K562 (cell line): ENCODE results near the gene PRXL2A. TPM values are rescaled to one million over a fixed set of nuclear protein-coding genes. Genes with fewer than 3 reads are reported as not detected.

Experiments used
- BRF1 ChIP-seq: IDR thresholded peaks from 3 replicates; pipeline ENCODE4 v1.6.1; 2011; ENCODE audit warnings: borderline replicate concordance, mild to moderate bottlenecking; ENCODE audit not compliant: insufficient read length; ENCODE audit errors: extremely low read depth
- HMG20B ChIP-seq: fragments of 250-450 bp; sonication (Bioruptor Pico); IDR thresholded peaks from 2 replicates; pipeline ENCODE4 v1.5.0; 2021; ENCODE audit warnings: mild to moderate bottlenecking
- HOXB6 ChIP-seq: fragments of 250-450 bp; sonication (Bioruptor Pico); IDR thresholded peaks from 2 replicates; pipeline ENCODE4 v1.5.1; 2022; ENCODE audit warnings: mild to moderate bottlenecking, borderline replicate concordance
- HSF4 ChIP-seq: fragments of 250-450 bp; sonication (Bioruptor Pico); IDR thresholded peaks from 2 replicates; pipeline ENCODE4 v2.1.2; 2022; ENCODE audit warnings: mild to moderate bottlenecking, moderate library complexity, borderline replicate concordance
- KAT8 ChIP-seq: fragments of 450-650 bp; IDR thresholded peaks from 2 replicates; pipeline ENCODE4 v1.6.1; 2016; ENCODE audit warnings: low read depth, mild to moderate bottlenecking
- MGA ChIP-seq: fragments of 450-650 bp; IDR thresholded peaks from 2 replicates; pipeline ENCODE4 v1.6.1; 2016; ENCODE audit warnings: mild to moderate bottlenecking, moderate library complexity
- NCOA4 ChIP-seq: fragments of 450-650 bp; IDR thresholded peaks from 2 replicates; pipeline ENCODE4 v1.6.1; 2018; ENCODE audit warnings: mild to moderate bottlenecking; ENCODE audit not compliant: partially characterized antibody
- RAD21 ChIP-seq, 2 experiments: fragments of 250-450 bp in 1 of 2; fragments of 450-650 bp in 1 of 2; sonication (Bioruptor Pico) in 1 of 2; formaldehyde crosslinking in 1 of 2; IDR thresholded peaks in 1 of 2; conservative IDR thresholded peaks in 1 of 2; 2 replicates each; pipeline versions ENCODE4 v1.4.0 to v1.8.0; 2020 to 2022; ENCODE audit warnings: mild to moderate bottlenecking in 2 of 2, moderate library complexity in 1 of 2
- RBM15 ChIP-seq: fragments of 200-400 bp; formaldehyde crosslinking; IDR thresholded peaks from 2 replicates; pipeline ENCODE4 v1.6.1; 2018; ENCODE audit warnings: mild to moderate bottlenecking, low read length, moderate library complexity; ENCODE audit not compliant: insufficient read depth
- SRSF1 ChIP-seq: fragments of 200-400 bp; formaldehyde crosslinking; IDR thresholded peaks from 2 replicates; pipeline ENCODE4 v1.6.1; 2017; ENCODE audit warnings: mild to moderate bottlenecking, low read depth, low read length, moderate library complexity
- TFE3 ChIP-seq: fragments of 450-650 bp; formaldehyde crosslinking; IDR thresholded peaks from 2 replicates; pipeline ENCODE4 v1.4.0; 2020; ENCODE audit warnings: mild to moderate bottlenecking, mixed read lengths
- ZNF184 ChIP-seq: sonication (generic); formaldehyde crosslinking; IDR thresholded peaks from 2 replicates; pipeline ENCODE4 v1.5.0; 2020; ENCODE audit warnings: missing genetic modification reagents
- ZNF280A ChIP-seq: fragments of 450-650 bp; IDR thresholded peaks from 2 replicates; pipeline ENCODE4 v1.6.1; 2018; ENCODE audit warnings: mild to moderate bottlenecking, low read depth; ENCODE audit not compliant: partially characterized antibody
- polyA plus RNA-seq, 8 experiments: library from polyadenylated mRNA; depleted of rRNA in 4 of 8; stranded (reverse) in 5 of 8; unstranded in 3 of 8; fragments of >200 nt; fragmentation: Nextera tagmentation in 2 of 8; fragmentation: Illumina TruSeq in 1 of 8; extraction: Ambion mirVana in 2 of 8; extraction: Trizol in 1 of 8; gene quantifications; 2 replicates each; pipeline versions ENCODE4 v1.2.1 to v1.2.3, GENCODE V29; 2011 to 2014; ENCODE audit warnings: inconsistent platforms in 1 of 8, missing spikeins in 1 of 8
- total RNA-seq, 7 experiments: library from RNA; depleted of rRNA in 6 of 7; stranded (reverse); fragments of >200 nt in 6 of 7; fragmentation: Illumina TruSeq in 2 of 7; extraction: Trizol in 2 of 7; gene quantifications; 2 replicates each; pipeline versions ENCODE4 v1.2.1 to v1.2.3, GENCODE V29; 2011 to 2021; ENCODE audit warnings: low replicate concordance in 1 of 7

PRXL2A gene
- total and polyA plus RNA-seq, 9 of the 15 experiments (the other 6 are each of a cell fraction or from before 2014, with no cell fraction given), result 0.14 to 1.2 (median 0.75) TPM

GRCh38 chr10:80444646-80445319 is 36.4 kb downstream of the PRXL2A start (continued):
- TF ChIP-seq TFE3, result no peak
- peak; percentile 99 to 100 for TF ChIP-seq RAD21 (CRISPR knock-in tag; conservative IDR thresholded peaks at IDR 0.05 in 1 of 2, IDR thresholded peaks at IDR 0.05 in 1 of 2)
- no peak for TF ChIP-seq MGA
- TF ChIP-seq NCOA4, result no peak
- no peak for TF ChIP-seq BRF1
- TF ChIP-seq RBM15, result no peak
- no peak for TF ChIP-seq ZNF184
- no peak for TF ChIP-seq HSF4 (CRISPR knock-in tag)
- TF ChIP-seq HOXB6, result no peak
- TF ChIP-seq HMG20B (CRISPR knock-in tag), result no peak
- no peak for TF ChIP-seq SRSF1
- TF ChIP-seq ZNF280A, result no peak
- no peak for TF ChIP-seq KAT8
